CD4-positive, alpha-beta T cell (primary cell): ENCODE results near the gene CCT4. TPM values are rescaled to one million over a fixed set of nuclear protein-coding genes. Genes with fewer than 3 reads are reported as not detected.

ENCODE experiments used
- ATAC-seq: fragments of 200-7000 bp; cut with Tn5 transposase; one replicate; pipeline ENCODE4 v1.10.0; 2022; ENCODE audit warnings: mild to moderate bottlenecking; ENCODE audit not compliant: poor library complexity
- CTCF ChIA-PET: fragments of 350-600 bp; sonication (Branson Sonifier 250); formaldehyde crosslinking; loops from one replicate; lab custom pipeline; 2021; ENCODE audit warnings: antibody characterized with exemption, inconsistent platforms; lab: Charles Lee
- POLR2A ChIA-PET: fragments of 350-600 bp; sonication (Branson Sonifier 250); formaldehyde crosslinking; loops from one replicate; lab custom pipeline; 2021; ENCODE audit warnings: antibody characterized with exemption, inconsistent platforms; lab: Charles Lee
- DNase-seq, 14 experiments: peaks; one replicate each; pipeline ENCODE4 v3.0.0-alpha.2; 2013 to 2020; ENCODE audit warnings: mixed read lengths in 2 of 14
- H3K27ac ChIP-seq, 2 donors: one replicate each; pipeline versions ENCODE4 v1.5.1 to v1.7.0; 2013; ENCODE audit warnings: low read length in 2 of 2, low read depth in 1 of 2, mild to moderate bottlenecking in 1 of 2
- H3K27me3 ChIP-seq, 2 experiments: 1 replicate in 1 of 2; 2 replicates in 1 of 2; pipeline versions ENCODE4 v1.6.1 to v1.7.0; 2013; ENCODE audit warnings: low read length in 2 of 2, control low read depth in 1 of 2, mild to moderate bottlenecking in 1 of 2, moderate library complexity in 1 of 2; ENCODE audit not compliant: insufficient read depth in 2 of 2, control insufficient read depth in 1 of 2
- H3K36me3 ChIP-seq: one replicate; pipeline ENCODE4 v1.6.1; 2013; ENCODE audit warnings: low read length, control low read depth; ENCODE audit not compliant: insufficient read depth
- H3K4me1 ChIP-seq: one replicate; pipeline ENCODE4 v1.6.1; 2013; ENCODE audit warnings: low read length, control low read depth; ENCODE audit not compliant: insufficient read depth
- H3K4me3 ChIP-seq: one replicate; pipeline ENCODE4 v1.5.1; 2013; ENCODE audit warnings: mild to moderate bottlenecking, low read length, moderate library complexity
- H3K9me3 ChIP-seq, 2 experiments: 1 replicate in 1 of 2; 2 replicates in 1 of 2; pipeline versions ENCODE4 v1.6.1 to v1.7.0; 2013; ENCODE audit warnings: low read length in 2 of 2, mild to moderate bottlenecking in 2 of 2, control low read depth in 1 of 2, moderate library complexity in 1 of 2; ENCODE audit not compliant: control insufficient read depth in 1 of 2, insufficient read depth in 1 of 2
- H3K27ac Mint-ChIP-seq: one replicate; pipeline ENCODE4 v1.8.0; 2020; ENCODE audit warnings: mixed read lengths
- H3K27me3 Mint-ChIP-seq: one replicate; pipeline ENCODE4 v1.8.0; 2021; ENCODE audit warnings: mixed read lengths
- H3K36me3 Mint-ChIP-seq: one replicate; pipeline ENCODE4 v1.8.0; 2021; ENCODE audit warnings: low read depth, mixed read lengths
- H3K4me1 Mint-ChIP-seq: one replicate; pipeline ENCODE4 v1.8.0; 2021; ENCODE audit warnings: low read depth, mixed read lengths
- H3K4me3 Mint-ChIP-seq: one replicate; pipeline ENCODE4 v1.8.0; 2020; ENCODE audit warnings: mild to moderate bottlenecking, mixed read lengths
- H3K9me3 Mint-ChIP-seq: one replicate; pipeline ENCODE4 v1.8.0; 2020; ENCODE audit warnings: mixed read lengths
- CTCF ChIP-seq: fragments of 200-600 bp; IDR thresholded peaks from one replicate; pipeline ENCODE4 v1.8.0; 2022; ENCODE audit warnings: antibody characterized with exemption, mild to moderate bottlenecking
- intact Hi-C, 2 experiments: fragments of 100-400 bp; cut with DNase I in 1 of 2; cut with micrococcal nuclease in 1 of 2; formaldehyde crosslinking; loops; one replicate each; pipeline versions ENCODE4 v1.15.1 to v1.9.0; 2023 to 2025; cut with DNase I, micrococcal nuclease
- total RNA-seq, 174 experiments: library from RNA in 2 of 174; stranded (reverse) in 2 of 174; gene quantifications; one replicate each; pipeline ENCODE4 v1.2.3 and lab custom pipeline; 2021 to 2026

Gene CCT4
- total RNA-seq, 2 experiments from 2014 or later: 100 to 114 TPM

DNA sequence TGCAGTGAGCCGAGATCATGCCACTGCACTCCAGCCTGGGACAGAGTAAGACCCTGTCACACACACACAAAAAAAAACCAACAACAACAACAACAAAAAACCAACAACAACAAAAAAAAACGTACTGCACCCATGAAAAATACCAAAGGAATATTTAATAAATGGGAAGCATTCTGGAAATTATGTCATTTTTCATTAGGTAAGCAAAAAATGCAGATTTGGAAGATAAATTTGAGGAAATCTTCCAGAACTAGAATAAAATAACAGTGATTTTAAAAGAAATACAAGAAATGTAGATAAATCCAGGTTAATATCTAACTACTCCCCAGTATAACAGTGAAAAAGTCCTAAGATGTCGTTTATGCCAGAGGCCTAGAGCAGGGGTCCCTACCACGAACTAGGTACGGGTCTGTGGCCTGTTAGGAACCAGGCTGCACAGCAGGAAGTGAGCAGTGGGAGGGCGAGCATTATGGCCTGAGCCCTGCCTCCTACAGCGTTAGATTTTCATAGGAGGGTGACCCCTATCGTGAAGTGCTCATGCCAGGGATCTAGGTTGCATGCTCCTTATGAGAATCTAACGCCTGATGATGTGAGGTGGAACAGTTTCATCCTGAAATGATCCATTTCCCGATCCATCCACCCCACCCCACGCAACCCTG is 56.1 kb downstream of the CCT4 start:
- intact Hi-C loops: no loop called here
- no peaks in the 10 kb centered on the region for H3K9me3 Mint-ChIP-seq
- no peak for TF ChIP-seq CTCF

DNA sequence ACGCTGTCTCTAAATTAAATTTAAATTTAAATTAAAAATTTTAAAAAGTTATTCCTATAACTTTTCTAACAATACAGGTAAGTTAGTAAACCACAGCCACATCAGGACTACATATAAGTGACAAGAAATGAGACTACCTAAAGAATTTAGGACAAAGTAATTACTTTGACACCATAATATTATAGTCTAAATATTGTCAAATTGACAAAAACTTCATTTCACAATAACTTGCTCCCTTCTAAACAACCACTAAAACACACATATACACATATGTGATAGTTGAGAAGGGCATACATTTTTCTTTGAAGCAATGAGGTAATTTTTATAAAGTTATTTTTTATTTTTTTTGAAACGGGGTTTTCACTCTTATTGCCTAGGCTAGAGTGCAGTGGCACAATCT is 66.2 kb downstream of the CCT4 start:
- H3K4me1 Mint-ChIP-seq: no peaks in the 10 kb centered on the region
- H3K4me3 Mint-ChIP-seq: no peak overlapping the region
- TF ChIP-seq CTCF: no peak
- CTCF ChIA-PET: no interaction called here
- POLR2A ChIA-PET: no interaction called here
- intact Hi-C loops: no loop called here
- no peak for ATAC-seq
- Histone ChIP-seq H3K9me3 (no peaks in the 10 kb centered on the region), H3K4me3 (no peak overlapping the region), H3K36me3 (no peaks in the 10 kb centered on the region), H3K27ac (no peak overlapping the region), H3K27me3 (no peaks in the 10 kb centered on the region), H3K4me1 (no peaks in the 10 kb centered on the region)
- H3K27me3 Mint-ChIP-seq: no peaks in the 10 kb centered on the region
- no peaks in the 10 kb centered on the region for H3K36me3 Mint-ChIP-seq
- no peaks in the 10 kb centered on the region for H3K9me3 Mint-ChIP-seq
- no peak overlapping the region for H3K27ac Mint-ChIP-seq
- no peak for DNase-seq

More for the DNA sequence above, 56.1 kb downstream of the CCT4 start:
- no peak overlapping the region for H3K27ac ChIP-seq
- H3K36me3 Mint-ChIP-seq: no peaks in the 10 kb centered on the region
- no peak overlapping the region for H3K27ac Mint-ChIP-seq
- no peak overlapping the region for H3K4me3 ChIP-seq
- CTCF ChIA-PET: no interaction called here
- H3K4me3 Mint-ChIP-seq: no peak overlapping the region
- DNase-seq: no peak
- no peaks in the 10 kb centered on the region for H3K9me3 ChIP-seq
- no peaks in the 10 kb centered on the region for H3K36me3 ChIP-seq
- POLR2A ChIA-PET: no interaction called here
- no peaks in the 10 kb centered on the region for H3K4me1 Mint-ChIP-seq
- H3K27me3 ChIP-seq: no peaks in the 10 kb centered on the region
- H3K4me1 ChIP-seq: no peaks in the 10 kb centered on the region
- H3K27me3 Mint-ChIP-seq: no peaks in the 10 kb centered on the region
- ATAC-seq: no peak

Other genes with a start within 250 kb of the CCT4 start
- gene FAM161A, start 34.6 kb downstream of the CCT4 start, total RNA-seq: 1 to 10 TPM in 1 of 2 experiments, under 1 TPM in 1; 0.91 to 1.0 TPM
- 10 to 100 TPM; 11.5 to 13.2 TPM for gene COMMD1, start 17.0 kb upstream of the CCT4 start, total RNA-seq